22Rv1 (cell line): ENCODE measurements around the gene UBAP2L.

Experiments used
- CTCF ChIP-seq: fragments of 450-650 bp; IDR thresholded peaks from 2 replicates; pipeline ENCODE4 v1.5.1; 2017; ENCODE audit warnings: mild to moderate bottlenecking
- ZFX ChIP-seq: fragments of 450-650 bp; IDR thresholded peaks from 2 replicates; pipeline ENCODE4 v1.6.1; 2017; ENCODE audit warnings: antibody characterized with exemption, borderline replicate concordance

- TF ChIP-seq CTCF (peak; percentile 67), ZFX (no peak)
These were observed 56.0 kb downstream of the UBAP2L start for GRCh38 chr1:154276797-154277196.
